MM.1S (cell line): ENCODE data around the gene ANKS4B.

ENCODE experiments used
- DNase-seq: peaks from one replicate; pipeline ENCODE4 v3.0.0-alpha.2; 2015
- H2AFZ ChIP-seq: fragments of 300-600 bp; sonication (generic); 2 replicates; pipeline ENCODE4 v1.6.0; 2016; ENCODE audit warnings: antibody characterized with exemption, low read length
- H3F3A ChIP-seq: fragments of 300-600 bp; sonication (generic); 2 replicates; pipeline ENCODE4 v1.6.1; 2016; ENCODE audit warnings: mild to moderate bottlenecking, antibody characterized with exemption, low read length, moderate library complexity, mixed read lengths; ENCODE audit not compliant: insufficient read depth
- H3K27ac ChIP-seq: fragments of 300-600 bp; sonication (generic); 2 replicates; pipeline ENCODE4 v1.5.1; 2016; ENCODE audit warnings: mild to moderate bottlenecking, low read length
- H3K27me3 ChIP-seq: fragments of 300-600 bp; sonication (generic); replicated peaks from 2 replicates; pipeline ENCODE4 v1.6.0; 2016; ENCODE audit warnings: low read length; ENCODE audit not compliant: insufficient read depth
- H3K36me3 ChIP-seq: fragments of 300-600 bp; sonication (generic); replicated peaks from 2 replicates; pipeline ENCODE4 v1.6.1; 2016; ENCODE audit warnings: mild to moderate bottlenecking, low read length, mixed read lengths; ENCODE audit not compliant: insufficient read depth
- H3K4me1 ChIP-seq: fragments of 300-600 bp; sonication (generic); 2 replicates; pipeline ENCODE4 v1.6.1; 2016; ENCODE audit warnings: low read length, mixed read lengths
- H3K4me2 ChIP-seq: fragments of 300-600 bp; sonication (generic); 2 replicates; pipeline ENCODE4 v1.6.0; 2016; ENCODE audit warnings: low read depth, low read length
- H3K4me3 ChIP-seq: fragments of 300-600 bp; sonication (generic); 2 replicates; pipeline ENCODE4 v1.5.1; 2016; ENCODE audit warnings: low read length, mixed read lengths
- H3K79me2 ChIP-seq: fragments of 300-600 bp; sonication (generic); 2 replicates; pipeline ENCODE4 v1.6.1; 2016; ENCODE audit warnings: mixed run types, low read length, mixed read lengths
- H3K9ac ChIP-seq: fragments of 300-600 bp; sonication (generic); 2 replicates; pipeline ENCODE4 v1.6.1; 2016; ENCODE audit warnings: low read length, mixed read lengths
- H3K9me2 ChIP-seq: fragments of 300-600 bp; sonication (generic); replicated peaks from 2 replicates; pipeline ENCODE4 v1.6.1; 2016; ENCODE audit warnings: mild to moderate bottlenecking, low read length, mixed read lengths; ENCODE audit not compliant: insufficient read depth
- H3K9me3 ChIP-seq: fragments of 300-600 bp; sonication (generic); replicated peaks from 2 replicates; pipeline ENCODE4 v1.6.1; 2016; ENCODE audit warnings: mild to moderate bottlenecking, low read length, mixed read lengths; ENCODE audit not compliant: insufficient read depth
- H4K20me1 ChIP-seq: fragments of 300-600 bp; sonication (generic); 2 replicates; pipeline ENCODE4 v1.6.1; 2016; ENCODE audit warnings: mild to moderate bottlenecking, low read length, moderate library complexity, mixed read lengths; ENCODE audit not compliant: insufficient read depth
- CTCF ChIP-seq: fragments of 300-600 bp; sonication (generic); IDR thresholded peaks from 2 replicates; pipeline ENCODE4 v1.5.1; 2016; ENCODE audit warnings: antibody characterized with exemption, low read length, mixed read lengths
- EZH2 ChIP-seq: fragments of 300-600 bp; sonication (generic); optimal IDR thresholded peaks from 2 replicates; pipeline ENCODE3; 2017; ENCODE audit warnings: low read depth, mild to moderate bottlenecking, antibody characterized with exemption, low read length, mixed read lengths
- EZH2phosphoT487 ChIP-seq: fragments of 300-600 bp; sonication (generic); IDR thresholded peaks from 2 replicates; pipeline ENCODE4 v1.6.1; 2018; ENCODE audit warnings: antibody characterized with exemption, low read length

Gene ANKS4B

GRCh38 chr16:21275529-21275928 is 42.0 kb downstream of the ANKS4B start:
- no peak overlapping the region for H2AFZ ChIP-seq
- no peak overlapping the region for H3K9ac ChIP-seq
- H3K4me2 ChIP-seq, result no peak overlapping the region
- no peak overlapping the region for H3K27ac ChIP-seq
- H3K9me3 ChIP-seq, result no peaks in the 10 kb centered on the region
- DNase-seq, result no peak
- no peak overlapping the region for H3K4me3 ChIP-seq
- no peaks in the 10 kb centered on the region for H3K9me2 ChIP-seq
- no peaks in the 10 kb centered on the region for H3K79me2 ChIP-seq
- no peaks in the 10 kb centered on the region for H3K4me1 ChIP-seq
- H4K20me1 ChIP-seq, result no peaks in the 10 kb centered on the region
- H3K27me3 ChIP-seq, result no peaks in the 10 kb centered on the region
- H3F3A ChIP-seq, result no peaks in the 10 kb centered on the region
- TF ChIP-seq EZH2, result no peak
- no peak for TF ChIP-seq CTCF
- no peak for TF ChIP-seq EZH2phosphoT487
- no peaks in the 10 kb centered on the region for H3K36me3 ChIP-seq

GRCh38 chr16:21276090-21276489 is 42.6 kb downstream of the ANKS4B start:
- Histone ChIP-seq H3K36me3 (no peaks in the 10 kb centered on the region), H4K20me1 (no peaks in the 10 kb centered on the region), H2AFZ (no peak overlapping the region), H3K27me3 (no peaks in the 10 kb centered on the region), H3K9me3 (no peaks in the 10 kb centered on the region), H3K4me3 (no peak overlapping the region), H3K9ac (no peak overlapping the region), H3K79me2 (no peaks in the 10 kb centered on the region), H3K9me2 (no peaks in the 10 kb centered on the region), H3K4me1 (no peaks in the 10 kb centered on the region), H3K4me2 (no peak overlapping the region), H3K27ac (no peak overlapping the region), H3F3A (no peaks in the 10 kb centered on the region)
- TF ChIP-seq EZH2phosphoT487, result no peak
- no peak for TF ChIP-seq EZH2
- no peak for TF ChIP-seq CTCF
- DNase-seq, result no peak

GRCh38 chr16:21277045-21277926 is 43.8 kb downstream of the ANKS4B start:
- Histone ChIP-seq H3K9ac (no peak overlapping the region), H3K9me3 (no peaks in the 10 kb centered on the region), H3K27ac (no peak overlapping the region), H3K79me2 (no peaks in the 10 kb centered on the region), H3K27me3 (no peaks in the 10 kb centered on the region), H3K4me1 (no peaks in the 10 kb centered on the region), H3K4me3 (peak overlapping the region; percentile 60; the same call in 1 of the 2 replicates), H3K9me2 (no peaks in the 10 kb centered on the region), H3K4me2 (peak overlapping the region; percentile 97), H3K36me3 (no peaks in the 10 kb centered on the region), H4K20me1 (no peaks in the 10 kb centered on the region), H2AFZ (peak overlapping the region; percentile 92), H3F3A (no peaks in the 10 kb centered on the region)
- DNase-seq, result no peak
- TF ChIP-seq EZH2, result no peak
- TF ChIP-seq CTCF, result no peak
- no peak for TF ChIP-seq EZH2phosphoT487
